ENCODE measurements around the gene SLC44A5.
"Not testable (repeated sequence)": the region's sequence is repeated elsewhere in the genome, so short reads cannot be mapped to it uniquely, and the experiment has no call there.

Gene SLC44A5

DNA sequence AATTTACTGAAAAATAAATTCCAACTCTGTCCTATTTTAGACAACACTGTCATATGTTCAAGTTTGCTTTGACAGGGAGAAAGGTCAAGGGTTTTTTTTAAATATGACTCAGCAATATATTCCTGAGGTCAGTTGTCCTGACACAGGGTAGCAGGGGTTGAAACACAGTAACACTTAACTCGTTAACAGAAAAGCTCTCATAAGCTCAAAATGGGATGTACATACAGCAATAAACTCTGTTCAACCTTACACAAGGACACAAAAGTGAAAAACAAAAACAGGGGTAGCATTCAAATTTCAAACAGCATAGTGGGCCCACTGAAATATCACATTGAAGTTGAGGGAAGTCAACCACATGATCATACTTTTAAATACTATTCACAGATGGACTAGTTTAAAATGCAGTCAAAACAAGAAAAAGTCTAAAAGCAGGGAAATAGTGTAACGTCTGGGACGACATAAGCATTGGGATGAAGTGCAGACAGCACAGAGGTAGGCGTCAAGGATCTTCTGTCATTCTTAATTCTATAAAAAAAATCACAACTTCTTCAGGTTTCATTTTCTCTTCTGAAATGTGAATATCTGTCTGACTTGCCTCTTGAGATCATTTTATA lies 89.9 kb downstream of the SLC44A5 start:
- DNase-seq (ENCODE audit: low read depth) = no peak

DNA sequence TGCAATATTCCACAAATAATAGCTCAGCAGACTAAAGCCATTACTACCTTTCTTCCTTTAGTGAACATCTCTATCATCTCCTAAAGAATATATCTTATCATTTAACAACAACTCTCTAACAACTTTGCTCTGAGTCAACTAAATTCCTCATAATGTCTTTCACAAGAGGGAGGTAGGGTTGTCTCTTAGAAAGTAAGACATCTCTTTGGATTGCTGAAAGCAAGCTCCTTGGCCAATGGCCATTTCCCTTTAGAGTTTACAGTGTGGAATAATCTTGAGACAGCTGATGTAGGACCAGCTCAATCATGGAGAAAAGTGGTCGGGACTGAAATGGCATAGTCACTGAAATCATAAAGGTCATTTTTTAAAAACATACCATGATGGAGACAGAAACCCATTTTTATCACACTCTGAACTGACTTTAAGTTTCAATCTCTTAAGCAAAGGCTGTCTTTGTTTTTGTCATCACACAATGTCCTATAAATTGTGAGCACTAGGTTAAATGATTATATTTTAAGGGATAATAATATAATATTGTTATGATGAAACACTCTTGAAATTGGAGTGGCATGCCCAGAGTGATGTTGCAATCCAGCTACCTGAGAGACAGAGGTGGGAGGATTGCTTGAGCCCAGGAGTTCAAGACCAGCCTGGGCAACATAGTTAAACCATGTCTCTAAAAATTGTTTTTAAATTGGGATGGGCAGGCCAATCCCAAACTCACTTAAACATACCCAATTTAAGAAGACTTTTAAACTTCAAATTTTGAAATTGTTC lies 91.1 kb downstream of the SLC44A5 start:
- DNase-seq (ENCODE audit: low read depth) = no peak

DNA sequence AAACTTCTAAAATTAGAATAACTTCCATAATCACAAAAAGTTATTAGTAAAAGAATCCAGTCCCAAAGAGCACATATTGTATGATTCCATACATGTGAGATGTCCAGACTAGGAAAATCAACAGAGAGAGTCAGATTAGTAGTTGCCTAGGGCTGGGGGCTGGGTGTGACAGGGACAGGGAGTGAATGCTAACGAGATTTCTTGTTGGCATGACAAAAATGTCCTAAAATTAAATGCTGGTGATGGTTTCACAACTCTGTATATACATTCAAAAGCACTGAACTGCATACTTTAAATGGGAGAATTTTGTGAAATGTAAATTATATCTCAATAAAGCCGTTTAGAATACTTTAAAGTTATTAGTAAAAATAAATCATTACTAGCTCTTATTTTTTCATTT lies 92.2 kb downstream of the SLC44A5 start:
- DNase-seq (ENCODE audit: low read depth) = no peak

DNA sequence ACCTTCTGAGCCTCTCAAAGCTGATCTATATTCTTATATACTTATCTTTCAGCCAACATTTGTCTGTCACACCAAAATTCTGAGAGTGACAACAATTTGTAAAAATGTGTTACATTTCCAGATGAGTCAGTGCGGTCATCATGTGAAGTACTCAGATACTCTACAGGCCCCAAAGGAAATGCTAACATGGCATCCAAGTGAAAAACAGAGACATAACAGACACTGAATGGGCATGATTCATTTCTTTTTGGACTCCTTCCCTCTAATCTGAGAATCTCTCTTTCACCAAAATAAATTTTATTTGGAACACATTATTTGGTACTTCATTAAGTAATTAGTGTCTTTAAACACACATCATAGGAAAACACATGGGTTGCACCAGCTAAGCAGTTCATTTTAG lies 96.6 kb downstream of the SLC44A5 start:
- no peak for DNase-seq (ENCODE audit: low read depth)

DNA sequence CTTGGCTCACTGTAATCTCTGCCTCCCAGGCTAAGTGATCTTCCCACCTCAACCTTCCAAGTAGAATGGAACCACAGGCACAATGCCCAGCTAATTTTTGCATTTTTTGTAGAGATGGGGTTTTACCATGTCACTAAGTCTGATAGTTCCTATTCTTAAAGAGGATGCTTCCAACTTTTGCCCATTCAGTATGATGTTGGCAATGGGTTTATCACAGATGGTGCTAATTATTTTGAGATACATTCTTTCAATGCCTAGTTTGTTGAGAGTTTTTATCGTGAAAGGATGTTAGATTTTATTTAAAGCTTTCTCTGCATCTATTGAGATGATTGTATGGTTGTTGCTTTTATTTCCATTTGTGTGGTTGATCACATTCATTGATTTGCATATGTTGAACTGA lies 103.9 kb downstream of the SLC44A5 start:
- no peak for DNase-seq (ENCODE audit: low read depth)

DNA sequence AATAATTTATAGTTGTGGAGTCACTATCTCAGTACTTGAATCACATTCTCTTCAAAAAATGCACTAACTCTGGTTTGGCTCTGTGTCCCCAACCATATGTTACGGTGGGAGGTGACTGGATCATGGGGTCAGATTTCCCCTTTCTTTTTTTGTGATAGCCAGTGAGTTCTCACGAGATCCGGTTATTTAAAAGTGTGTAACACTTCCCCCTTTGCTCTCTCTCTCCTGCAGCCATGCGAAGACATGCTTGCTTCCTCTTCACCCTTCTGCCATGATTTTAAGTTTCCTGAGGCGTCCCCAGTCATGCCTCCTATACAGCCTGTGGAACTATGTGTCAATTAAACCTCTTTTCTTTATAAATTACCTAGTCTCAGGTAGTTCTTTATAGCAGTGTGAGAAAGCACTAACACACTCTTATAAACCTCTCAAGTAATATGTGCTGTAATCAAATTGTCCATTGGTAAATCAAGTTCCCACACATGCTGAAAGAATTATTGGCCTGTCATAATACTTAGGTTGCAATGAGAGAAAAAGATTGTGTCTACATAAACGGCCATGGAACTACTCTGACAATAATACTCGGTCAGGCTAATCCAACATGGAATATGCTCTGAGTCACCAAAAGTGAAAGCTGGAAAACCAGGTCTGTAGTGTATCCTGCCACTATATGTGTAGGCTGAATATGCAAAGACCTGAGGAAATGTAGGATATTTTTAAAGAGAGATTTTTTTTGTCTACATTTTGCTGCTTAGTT lies 107.5 kb downstream of the SLC44A5 start:
- DNase-seq (ENCODE audit: low read depth) = no peak

DNA sequence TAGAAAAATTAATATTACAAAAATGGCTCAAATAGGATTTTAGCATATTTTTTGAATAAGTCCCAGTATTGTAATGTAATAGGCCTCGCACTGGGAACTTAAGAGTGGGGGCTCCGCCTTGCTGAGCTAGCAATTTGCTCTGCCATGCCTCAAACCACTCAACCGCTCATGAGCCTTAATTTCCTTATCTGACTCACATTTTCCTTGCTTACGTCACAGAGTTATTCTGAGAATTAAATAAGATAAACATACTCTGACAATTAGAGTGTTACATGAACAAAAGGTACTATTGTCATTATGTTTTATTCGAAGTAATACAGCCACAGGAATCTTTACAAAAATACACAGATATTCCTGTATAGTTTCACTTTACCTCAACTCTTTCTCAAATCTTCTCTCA lies 108.1 kb downstream of the SLC44A5 start:
- DNase-seq (ENCODE audit: low read depth) = no peak

DNA sequence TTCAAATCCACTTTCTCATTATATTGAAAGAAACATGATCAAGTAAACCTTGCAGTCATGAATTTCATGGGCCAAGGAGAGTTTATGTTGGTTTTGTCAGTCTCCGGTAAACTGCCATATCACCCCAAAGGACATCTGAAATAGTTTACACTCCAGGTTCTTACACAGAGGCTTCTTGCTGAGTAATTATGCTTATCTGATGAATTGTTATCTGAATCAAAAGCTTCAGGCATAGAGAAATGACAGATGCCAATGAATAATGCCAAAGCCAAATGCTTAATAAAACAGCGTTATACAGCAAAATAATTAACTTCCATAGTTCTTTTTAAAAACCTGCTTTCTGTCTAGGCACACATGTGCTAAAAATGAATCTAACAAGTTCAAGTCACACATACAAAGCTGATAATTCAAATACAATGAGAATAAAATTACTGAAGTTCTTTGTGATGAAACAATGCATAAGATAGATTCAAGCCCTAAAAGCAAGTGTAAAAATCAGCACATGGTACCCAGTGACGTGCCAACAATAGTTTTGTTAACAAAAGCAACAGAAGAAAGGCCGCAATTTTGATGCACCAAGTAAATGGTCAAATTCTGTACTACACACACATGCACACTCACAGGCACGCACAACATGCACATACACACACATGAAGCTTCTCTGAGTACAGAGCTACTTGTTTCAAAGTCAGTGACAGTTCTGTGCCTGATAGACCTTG lies 109.2 kb downstream of the SLC44A5 start:
- no peak for DNase-seq (ENCODE audit: low read depth)

DNA sequence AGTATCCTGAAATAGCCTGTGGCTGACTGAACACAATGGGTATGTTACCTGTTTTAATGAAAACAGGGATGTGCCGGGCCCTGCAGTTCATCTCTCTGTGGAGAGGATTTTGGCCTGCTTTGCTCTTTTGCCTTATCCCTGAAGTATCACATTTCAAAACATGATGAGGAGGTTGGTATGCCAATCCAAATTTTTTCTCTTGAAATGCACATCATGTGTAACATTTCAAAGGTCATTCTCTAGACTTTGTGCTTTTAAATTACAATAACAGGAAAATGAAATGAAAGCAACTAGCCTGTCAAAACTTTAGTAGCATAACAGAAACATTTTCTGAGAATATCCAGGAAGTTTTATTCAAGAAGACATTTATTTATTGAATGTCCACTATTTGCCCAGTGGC lies 118.9 kb downstream of the SLC44A5 start:
- DNase-seq (ENCODE audit: low read depth) = no peak

DNA sequence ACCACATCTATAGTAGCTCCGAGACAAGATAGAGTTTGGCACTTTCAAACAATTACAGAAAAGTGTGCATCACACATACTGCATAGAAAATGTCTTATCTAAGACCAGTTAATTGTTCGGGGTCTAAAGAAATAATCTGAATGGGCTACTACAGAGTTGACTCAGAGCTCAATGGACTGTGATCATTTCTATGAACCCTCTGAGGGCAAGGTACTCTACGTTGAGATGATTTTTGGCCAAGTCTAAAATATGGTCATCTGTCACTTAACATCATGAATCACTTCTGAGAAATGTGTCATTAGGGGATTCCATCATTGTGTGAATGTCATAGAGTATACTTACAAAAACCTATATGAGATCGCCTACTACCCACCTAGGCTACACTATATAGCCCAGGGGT lies 123.5 kb downstream of the SLC44A5 start:
- DNase-seq (ENCODE audit: low read depth) = no peak

DNA sequence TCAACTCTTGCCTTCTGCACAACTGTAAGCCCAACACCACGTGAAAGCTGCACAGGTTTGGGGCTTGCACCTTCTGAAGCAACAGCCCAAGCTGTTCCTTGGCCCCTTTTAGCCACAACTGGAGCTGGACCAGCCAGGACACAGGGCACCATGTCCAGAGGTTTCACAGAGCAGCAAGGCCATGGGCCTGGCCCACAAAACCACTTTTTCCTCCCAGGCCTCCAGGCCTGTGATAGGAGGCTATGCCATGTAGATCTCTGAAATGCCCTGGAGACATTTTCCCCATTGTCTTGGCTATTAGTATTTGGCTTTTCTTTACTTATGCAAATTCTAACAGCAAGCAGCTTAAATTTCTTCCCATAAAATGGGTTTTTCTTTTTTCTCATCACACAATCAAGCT lies 126.1 kb downstream of the SLC44A5 start:
- no peak for DNase-seq (ENCODE audit: low read depth)

DNA sequence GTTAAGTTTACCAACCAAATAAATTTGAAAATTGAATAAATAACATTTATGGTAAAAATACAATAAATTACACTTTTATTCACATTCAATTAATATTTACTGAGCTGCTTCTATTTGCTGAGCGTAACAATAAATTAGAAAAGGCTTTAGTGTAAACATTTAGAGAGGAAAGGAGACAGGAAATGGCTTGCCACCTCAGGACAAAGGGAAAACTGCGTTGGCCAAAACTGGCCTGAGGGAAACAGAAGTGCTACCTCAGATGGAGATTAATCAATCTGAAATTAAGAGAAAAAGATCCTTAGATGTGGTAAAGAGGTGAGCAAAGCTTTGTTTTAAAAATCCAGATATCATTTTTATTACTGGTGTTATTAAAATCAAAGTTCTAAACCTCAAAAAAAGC lies 128.0 kb downstream of the SLC44A5 start:
- DNase-seq (ENCODE audit: low read depth) = no peak

DNA sequence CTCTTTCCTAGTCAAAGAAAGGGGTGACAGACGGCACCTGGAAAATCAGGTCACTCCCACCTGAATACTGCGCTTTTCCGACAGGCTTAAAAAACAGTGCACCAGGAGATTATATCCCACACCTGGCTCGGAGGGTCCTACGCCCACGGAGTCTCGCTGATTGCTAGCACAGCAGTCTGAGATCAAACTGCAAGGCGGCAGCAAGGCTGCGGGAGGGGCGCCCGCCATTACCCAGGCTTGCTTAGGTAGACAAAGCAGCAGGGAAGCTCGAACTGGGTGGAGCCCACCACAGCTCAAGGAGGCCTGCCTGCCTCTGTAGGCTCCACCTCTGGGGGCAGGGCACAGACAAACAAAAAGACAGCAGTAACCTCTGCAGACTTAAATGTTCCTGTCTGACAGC lies 134.4 kb downstream of the SLC44A5 start:
- not testable (repeated sequence) for DNase-seq (ENCODE audit: low read depth)

DNA sequence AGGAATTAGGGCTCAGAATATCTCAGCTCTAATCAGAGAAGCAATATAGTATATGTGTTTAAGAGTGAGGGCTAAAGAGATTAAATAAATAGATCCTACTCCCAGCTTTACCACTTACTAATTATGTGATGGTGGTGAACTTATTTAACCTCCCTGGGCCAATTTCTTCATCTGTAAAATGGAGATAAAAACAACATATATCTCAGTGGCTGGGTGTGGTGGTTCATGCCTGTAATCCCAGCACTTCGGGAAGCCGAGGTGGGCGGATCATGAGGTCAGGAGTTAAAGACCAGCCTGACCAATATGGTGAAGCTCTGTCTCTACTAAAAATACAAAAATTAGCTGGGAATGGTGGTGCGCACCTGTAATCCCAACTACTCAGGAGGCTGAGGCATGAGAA lies 135.2 kb downstream of the SLC44A5 start:
- no peak for DNase-seq (ENCODE audit: low read depth)

DNA sequence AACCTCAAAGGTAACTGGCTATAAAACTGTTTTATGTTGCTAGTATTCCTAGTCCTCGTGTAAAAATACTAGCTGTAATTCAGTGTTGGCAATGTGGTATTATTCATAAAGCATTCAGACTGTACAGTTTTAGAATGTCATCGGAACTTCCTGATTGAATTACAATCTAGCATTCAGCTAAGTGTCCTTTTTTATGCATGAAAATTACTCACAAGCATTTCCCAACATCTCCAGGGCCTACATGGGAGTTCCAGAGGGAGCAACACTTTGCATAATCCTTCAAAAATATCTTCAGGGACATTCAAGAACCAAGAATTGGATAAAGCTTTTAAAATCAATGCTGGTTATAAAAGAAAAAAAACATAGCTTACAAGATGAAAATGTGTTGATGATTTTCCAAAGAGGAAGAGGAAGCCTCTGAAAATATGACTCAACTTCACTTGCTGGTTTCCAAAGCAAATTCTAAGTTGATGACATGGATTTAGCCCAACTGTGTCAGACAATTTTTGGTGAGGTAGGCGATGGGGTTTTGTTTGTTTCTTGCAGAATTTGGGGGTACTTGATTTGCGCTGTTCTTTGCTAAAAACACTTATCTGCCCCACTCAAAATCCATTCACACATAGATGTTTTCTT lies 137.8 kb downstream of the SLC44A5 start:
- DNase-seq (ENCODE audit: low read depth) = no peak

DNA sequence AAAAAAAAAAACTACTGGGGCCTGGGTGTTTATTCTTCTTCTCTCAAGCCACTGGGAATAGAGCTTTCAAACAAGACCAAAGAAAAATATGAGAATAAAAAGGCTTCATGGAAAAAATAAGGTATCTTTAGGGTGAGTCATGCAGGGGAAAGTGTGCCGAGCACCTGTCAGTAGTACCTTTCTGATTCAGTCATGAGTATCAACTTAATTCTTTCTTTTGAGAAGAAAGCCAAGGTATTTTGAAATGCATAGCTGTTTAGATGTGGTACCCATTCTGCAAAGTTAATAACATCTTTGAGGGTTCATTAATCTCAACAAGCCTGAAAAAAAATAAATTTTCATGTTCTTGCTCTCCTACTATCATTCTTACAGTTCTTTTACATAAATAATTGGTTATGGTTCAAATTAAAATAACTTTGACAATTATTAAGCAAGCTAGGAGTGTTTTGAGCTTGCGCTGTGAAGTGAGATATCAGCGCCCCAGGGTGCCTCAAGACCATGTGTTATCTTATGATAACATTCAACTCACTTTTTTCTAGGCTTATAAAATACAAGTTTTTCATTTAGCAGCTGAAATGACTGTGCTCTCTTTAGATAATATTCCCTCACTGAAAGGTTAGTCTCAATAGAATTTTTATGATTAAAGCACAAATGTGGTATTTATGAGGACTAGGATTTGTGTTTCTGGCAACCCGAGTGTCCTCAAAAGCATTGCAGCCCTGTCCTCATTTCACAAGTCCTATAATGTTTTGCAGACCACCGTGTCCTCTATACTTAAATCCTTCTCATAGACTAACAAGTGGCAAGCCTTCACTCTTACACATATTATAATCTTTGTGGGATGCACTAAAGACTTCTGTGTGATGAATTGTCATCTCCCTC lies 138.6 kb downstream of the SLC44A5 start:
- no peak for DNase-seq (ENCODE audit: low read depth)

DNA sequence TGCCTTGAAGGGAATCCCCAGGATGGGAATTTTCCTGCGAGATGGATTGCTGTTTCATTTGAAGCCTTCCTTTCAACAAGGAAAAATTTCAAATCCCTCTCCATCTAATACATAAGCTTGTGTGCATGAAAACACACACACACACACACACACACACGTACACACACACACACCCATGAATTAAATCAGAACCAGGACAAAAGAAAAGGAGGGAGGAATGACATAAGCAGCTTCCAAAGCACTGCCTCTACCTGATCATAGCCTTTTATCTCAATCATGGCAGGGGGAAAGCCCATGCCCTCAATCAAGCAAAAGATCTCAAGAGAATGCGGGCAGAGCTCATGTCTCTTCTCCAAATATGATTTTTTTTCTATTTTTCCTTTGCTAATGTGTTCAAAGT lies 139.7 kb downstream of the SLC44A5 start:
- DNase-seq (ENCODE audit: low read depth) = no peak

DNA sequence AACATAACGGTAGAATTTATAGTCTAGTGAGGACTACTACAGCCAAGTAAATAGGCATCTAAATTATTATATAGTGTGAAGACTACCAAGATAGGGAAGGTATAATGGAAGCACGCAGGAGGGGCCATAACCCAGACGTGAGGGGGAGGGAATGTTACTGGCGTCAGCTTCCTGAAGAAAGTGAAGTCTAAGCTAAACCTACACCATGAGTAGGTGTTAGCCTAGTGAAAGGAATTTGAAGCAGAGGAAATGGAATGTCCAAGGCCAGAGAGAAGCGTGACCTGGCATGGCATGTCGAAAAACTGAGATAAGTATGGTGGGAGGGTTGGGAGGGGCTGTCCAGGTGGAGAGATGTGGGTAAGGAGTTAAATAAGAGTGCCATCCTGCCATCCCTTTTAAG lies 140.5 kb downstream of the SLC44A5 start:
- no peak for DNase-seq (ENCODE audit: low read depth)

DNA sequence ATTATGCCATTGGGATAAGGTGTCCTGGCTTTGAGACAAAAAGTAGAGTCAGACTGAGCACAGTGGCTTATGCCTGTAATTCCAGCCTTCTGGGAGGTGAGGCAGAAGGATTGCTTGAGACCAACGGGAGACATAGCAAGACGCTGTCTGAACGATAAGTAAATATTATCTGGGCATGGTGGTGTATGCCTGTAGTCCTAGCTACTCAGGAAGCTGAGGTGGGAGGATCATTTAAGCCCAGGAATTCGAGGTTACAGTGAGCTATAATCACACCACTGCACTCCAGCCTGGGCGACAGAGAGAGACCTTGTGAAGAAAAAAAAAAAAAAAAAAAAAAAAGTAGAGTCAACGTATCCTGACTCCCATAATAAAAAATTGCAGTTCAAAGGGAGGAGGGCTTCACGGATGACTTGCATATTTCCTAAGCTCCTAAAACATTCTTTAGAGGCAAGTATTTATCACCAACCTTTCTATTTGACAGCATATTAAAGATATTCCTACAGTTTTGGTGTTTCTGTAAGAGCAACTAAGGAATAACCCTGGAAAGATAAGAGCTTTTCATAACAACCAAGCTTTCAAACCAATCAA lies 141.2 kb downstream of the SLC44A5 start:
- no peak for DNase-seq (ENCODE audit: low read depth)

DNA sequence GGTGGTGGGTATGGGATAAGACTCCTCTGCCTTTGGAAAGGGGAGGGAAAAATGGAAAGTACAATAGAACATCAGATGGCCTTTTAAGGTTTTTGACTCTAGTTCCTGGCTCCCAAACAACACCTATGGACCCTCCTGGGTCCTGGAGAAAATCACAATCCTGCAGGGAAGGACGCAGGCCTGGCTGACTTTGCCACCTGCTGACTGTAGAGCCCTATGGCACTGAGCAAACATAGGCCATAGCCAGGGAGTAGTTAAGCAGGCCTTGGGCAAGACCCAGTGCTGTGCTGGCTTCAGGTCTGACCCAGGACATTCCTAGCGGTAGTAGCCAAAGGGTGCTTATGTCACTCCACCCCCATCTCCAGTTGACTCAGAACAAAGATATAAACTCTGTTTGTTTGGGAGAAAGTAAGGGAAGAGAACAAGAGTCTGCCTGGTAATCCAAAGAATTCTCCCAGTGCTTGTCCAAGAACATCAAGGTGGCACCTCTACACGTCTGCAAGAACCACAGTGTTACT lies 149.0 kb downstream of the SLC44A5 start:
- DNase-seq (ENCODE audit: low read depth) = no peak

DNA sequence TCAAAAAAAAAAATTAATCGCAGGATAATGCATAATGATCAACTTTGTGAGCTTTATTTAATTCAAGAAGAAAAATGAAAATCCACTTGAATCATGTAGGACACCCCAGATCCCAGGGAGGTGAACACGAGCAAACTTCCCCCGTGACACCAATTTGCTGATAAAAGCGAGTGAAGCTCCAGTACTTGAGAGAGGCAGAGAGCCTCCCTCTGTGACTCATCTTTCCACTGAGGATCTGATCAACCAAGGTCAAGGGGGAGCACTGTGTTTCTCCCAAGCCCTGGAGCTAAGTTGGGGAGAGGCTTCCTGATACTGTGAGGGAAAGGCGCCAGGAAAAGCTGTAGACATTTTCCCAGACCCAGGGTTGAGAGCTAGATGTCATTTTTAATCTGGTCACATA lies 160.9 kb downstream of the SLC44A5 start:
- no peak for DNase-seq (ENCODE audit: low read depth)
